HG02588 (cell line): ENCODE data around the gene SIRT7.
A peak's percentile ranks its signal among the peaks of the same experiment; 100 is the strongest.

Source experiments
- ATAC-seq: cut with Tn5 transposase; IDR thresholded peaks from one replicate; pipeline ENCODE4 v1.9.1; 2021; ENCODE audit warnings: mild to moderate bottlenecking, moderate library complexity; ENCODE audit not compliant: unreplicated experiment

The SIRT7 gene

DNA sequence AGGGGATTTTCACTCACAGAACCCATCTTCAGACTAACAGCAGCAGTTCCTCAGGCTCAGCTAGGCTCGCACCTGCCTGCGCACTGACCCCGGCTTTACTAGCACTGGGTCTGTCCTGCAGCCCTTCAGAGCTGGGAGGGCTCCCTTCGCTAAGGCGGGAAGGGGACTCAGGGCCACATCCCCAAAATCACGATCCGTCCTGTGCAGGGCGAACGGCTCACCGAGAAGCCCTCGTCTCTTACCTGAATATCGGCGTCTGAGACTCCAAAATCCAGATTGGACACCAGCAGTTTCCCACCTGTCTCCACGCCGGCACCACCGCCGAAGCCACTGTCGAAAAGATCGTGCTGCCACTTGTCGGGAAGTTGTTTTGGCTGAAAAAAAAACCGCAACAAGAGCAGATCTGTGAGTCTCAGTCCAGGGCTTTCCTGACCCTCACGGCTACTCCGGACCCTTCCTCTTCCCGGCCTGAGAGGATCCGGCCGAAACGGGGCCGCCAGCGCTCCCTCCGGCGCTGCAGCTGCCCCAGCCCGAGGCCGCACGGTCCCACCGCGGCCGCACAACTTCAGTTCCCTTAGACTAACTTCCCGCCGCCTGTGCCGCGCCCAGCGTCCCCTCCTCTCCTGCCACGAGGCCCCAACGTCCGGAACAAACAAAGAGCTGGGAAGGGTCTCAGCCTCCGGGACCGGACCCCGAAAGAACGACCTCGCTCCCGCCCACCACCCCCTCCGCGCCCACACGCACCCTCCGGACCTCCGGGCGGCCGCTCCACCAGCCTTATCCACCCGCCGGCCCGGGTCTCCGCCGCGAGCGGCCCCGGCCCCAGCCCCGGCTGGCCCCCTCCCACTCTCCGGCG, 27.3 kb downstream of the SIRT7 start:
- ATAC-seq = no peak

DNA sequence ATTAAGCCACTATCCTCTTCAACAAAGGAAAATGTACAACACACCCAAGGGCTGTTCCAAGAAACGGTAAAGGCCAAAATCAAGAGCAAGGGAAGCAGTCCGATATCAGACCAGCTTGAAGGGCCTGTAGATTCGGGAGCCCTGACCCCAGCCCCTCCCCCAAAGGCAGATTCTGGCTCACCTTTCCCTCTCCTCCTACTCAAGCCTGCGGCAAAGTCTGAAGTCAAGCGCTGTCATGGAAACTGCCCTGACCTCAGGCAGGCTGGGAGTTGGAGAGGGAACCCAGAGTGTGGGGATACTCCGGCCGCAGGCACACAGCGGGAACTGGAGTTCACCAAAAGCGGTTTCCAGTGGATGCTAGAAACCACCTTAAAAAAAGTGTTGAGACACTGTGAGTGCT, 28.4 kb downstream of the SIRT7 start:
- ATAC-seq = no peak

DNA sequence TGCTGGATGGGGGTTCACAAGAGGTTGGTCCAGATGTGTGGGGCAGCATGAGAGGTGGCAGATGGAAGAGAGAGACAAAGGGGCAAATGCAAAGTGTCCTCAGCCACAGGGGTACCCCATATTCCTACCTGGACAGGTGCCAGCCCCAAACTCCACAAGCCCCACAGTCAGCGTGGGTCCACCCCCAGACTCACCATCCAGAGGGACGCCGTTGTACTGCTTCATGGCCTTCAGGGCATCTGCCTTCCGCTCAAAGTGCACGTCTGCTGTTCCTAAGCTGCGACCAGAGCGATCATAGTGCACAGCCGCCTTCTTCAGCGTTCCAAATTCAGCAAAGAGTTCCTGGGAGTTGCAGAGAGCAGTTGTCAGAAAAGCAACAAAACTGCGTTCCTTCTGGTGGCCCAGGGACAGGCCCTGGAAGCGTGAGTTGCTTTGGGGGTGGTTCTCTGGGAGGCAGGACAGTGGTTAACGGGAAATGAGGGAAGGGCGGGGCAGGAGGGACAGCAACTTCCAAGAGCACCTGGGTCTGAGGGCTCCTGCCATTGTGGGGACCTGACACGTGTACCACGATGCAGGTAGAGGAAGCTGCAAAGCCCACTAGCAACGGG, 28.9 kb downstream of the SIRT7 start:
- ATAC-seq = no peak

DNA sequence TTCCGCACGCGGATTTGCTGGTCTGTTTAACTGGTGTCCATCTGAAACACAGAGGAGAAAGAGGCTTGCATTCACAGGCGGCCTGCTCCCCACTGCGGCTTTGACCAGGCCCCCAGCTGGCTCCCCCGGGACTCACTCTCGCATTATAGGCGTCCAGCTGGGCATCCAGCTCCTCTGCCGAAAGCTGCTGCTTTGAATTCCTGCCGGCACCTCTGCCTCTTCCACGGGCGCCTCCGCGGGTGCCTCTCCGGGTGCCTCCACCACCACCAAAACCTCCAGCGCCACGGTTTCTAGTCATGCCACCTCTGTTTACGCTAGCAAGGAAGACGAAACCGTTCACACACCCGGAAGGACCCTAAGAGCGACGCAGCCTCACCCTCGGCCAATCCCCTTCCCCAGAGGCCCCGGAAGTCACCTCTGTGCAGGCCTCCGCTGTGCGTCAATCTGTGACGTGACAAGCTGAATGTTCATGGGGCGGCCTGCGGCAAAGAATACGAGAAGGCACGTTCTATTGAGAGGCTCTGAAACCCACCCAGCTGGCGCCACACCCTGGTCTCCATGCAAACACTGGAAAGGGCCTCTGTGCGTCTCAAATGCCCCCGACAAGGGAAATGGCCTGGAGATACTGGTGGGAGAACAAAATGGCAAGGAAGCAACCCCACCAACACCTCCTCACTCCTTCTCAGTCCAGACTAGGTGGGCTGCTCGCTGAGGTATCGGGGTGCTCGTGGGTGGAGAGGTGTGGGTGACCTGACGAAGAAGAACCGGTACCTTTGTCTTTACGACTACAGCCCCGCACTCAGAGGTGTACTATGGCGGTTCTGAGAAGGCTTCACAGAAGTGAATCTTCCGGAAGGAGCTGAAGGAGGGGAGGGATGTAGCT, 29.6 kb downstream of the SIRT7 start:
- no peak for ATAC-seq

DNA sequence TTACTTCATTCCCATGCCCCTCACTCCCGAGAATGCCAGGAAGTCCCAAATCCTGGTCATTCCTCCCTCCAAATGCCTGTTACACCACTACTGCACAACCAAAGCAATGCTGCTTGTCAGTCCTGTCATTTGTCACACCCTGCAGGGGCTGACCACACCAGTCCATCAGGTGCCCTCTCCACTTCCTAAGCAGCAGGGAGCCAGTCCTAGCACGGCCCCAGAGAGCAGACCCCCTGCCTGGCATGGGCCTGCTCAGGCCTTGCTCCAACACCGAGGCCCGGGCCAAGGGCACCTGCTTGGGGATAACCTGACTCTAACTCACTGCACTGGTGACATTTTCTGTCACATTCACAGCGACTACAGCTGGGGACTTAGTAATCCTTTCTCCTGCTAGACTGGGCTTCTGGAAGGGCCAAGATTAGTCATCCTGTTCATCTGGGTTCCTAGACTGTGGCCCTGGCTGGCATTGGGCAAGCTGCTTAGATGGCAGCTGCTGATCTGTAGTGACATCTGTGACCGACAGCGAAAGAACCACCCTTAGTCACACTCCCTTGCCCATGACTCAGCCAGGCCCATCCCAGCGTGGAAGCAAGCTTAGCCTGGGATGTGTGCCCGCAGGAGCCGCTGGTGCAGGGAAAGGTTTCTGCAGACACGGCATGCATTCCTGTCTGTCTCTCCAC, 32.0 kb downstream of the SIRT7 start:
- no peak for ATAC-seq

DNA sequence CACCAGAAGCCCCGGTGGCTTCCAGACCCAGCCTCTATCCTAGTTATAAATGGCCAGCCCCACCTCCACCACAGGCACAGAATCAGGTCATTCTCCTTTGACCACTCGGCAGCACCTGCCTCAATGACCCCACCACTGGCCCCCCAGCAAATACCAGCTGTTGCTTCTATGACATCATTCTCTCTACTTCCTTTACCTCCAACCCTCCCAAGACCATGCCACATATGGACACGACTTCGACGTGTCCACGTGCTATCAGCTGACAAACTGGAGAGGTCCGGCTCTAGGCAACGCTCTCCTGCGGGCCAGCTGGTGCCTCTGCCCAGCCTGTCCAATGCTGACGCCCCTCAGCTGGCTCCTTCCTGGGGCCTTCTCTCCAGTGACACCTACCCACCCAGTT, 32.5 kb downstream of the SIRT7 start:
- ATAC-seq = no peak

DNA sequence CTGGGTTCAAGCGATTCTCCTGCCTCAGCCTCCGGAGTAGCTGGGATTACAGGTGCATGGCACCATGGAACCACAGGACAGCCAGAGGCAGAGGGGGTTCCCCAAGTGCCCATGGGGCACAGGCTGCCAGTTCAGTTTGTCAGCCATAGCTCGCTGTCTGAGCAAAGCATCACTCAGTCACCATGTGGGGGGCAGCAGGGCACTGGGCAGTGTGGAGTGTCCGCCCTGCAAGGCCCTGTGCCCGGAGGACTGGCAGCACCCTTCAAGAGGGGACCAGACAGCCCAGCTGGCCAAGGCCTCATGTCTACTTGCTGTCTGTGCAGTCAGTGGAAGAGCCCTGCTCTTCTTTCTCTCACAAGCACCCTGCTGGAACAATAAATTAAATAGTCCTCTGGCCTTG, 33.0 kb downstream of the SIRT7 start:
- no peak for ATAC-seq

DNA sequence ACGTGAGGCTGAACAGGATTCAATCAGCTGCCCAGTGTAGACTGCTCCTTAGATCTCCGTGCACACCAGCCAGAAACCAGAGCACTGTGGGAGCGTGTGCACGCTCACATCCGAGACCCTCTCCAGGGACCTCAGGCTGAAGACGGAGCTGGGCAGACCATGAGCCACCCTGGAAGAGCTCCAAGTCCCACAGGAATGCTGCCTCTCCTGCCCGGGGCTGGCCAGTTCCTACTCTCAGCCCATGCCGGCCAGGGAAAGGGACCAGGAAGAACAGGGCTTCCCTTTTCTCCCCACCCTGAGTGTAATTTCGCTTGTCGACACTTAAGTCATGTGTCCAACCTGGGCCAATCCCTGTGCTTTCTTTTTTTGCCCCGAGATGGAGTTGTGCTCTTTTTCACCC, 33.5 kb downstream of the SIRT7 start:
- no peak for ATAC-seq

DNA sequence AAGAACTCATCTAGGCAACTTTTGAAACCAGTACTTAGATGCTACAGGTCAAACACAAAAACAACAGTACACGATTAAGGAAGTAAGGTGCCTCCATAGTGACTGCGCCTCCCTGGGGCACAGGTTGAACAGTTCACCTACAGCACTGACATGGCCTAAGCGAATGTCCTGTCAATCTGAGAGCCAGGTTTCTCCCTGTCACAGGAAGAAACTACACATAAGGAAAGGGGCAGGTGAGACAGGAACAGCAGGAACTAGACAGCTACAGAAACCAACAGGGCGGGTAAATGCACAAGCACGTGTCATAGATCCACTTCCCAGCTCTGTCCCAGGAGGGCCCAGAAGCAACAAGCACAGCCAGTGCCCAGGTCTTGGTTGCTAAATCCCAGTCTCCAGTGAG, 38.9 kb downstream of the SIRT7 start:
- ATAC-seq = no peak

DNA sequence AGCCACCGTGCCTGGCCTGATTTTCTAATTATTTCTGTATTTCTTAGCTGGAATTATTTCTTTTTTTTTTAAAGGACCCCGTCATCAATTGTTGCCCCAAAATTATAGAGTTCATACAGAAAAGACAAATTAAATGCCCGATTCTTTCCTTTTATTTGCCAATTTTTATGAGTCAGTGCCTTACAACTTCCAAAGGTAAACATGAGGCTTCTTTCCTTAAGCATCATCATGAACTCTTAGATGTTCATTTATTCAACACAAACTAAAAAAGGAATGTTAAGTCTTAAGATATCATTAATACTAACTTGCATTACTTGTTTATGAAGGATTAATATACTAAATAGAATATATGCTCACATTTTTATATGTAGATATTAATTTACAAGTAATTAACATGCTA, 39.7 kb downstream of the SIRT7 start:
- no peak for ATAC-seq

DNA sequence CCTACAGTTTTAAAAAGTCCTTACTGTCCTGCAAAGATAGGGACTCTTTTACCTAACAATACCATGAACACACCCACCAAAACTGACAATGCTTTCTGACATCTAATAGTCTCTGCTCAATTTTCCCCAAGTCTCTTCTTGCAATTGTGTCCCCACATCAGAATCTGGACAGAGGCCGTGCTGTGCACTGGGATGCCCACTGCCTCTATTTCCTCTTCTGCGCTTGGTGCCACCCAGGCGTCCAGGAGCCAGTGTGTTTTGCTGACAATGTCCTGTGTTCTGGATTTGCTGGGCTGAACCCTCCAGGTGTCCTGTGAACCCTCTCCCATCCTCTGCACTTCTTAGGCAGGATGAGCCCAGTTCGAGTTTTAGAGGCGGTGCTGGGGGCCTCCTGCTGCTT, 40.4 kb downstream of the SIRT7 start:
- ATAC-seq = no peak

DNA sequence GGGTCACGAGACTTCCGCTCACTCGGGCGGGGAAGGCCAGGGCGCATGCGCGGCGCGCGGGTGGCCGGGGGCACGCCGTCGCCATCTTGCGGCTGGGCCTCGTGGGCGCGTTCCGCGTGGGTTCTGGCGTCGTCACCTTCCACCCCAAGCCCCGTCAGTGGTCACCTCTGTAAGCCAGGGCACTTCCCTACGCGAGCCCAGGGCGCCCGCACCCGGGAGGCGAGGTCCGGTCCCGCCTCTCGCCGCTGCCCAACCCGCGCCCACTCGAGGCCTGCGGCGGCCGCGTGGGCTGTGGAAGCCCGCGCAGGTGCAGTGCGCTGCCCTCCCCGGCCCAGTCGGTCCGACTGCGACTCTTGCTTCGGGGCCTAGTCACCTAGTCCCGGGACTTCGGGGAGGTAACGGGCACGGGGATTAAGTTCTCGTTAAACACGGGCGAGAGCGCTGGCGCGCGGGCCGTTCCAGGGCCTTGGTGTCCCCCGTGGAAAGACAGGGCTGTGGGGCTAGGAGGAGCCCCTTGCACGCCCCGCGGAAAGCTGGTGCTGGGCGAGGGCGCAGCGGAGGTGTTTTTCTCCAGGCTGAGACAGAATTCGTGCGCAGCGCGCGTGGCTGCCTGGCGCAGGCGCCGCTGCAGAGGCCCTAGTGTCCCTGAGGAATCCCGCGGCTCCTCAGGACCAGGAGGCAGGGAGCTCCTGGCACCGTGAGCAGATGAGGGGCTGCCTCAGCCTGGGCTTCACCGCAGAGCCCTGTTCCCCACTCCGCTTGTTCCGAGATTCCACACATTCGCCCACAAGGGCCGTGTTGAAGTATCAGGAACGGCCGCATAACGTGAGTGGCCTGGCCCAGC, 46.4 kb downstream of the SIRT7 start:
- peak; percentile 49 for ATAC-seq

DNA sequence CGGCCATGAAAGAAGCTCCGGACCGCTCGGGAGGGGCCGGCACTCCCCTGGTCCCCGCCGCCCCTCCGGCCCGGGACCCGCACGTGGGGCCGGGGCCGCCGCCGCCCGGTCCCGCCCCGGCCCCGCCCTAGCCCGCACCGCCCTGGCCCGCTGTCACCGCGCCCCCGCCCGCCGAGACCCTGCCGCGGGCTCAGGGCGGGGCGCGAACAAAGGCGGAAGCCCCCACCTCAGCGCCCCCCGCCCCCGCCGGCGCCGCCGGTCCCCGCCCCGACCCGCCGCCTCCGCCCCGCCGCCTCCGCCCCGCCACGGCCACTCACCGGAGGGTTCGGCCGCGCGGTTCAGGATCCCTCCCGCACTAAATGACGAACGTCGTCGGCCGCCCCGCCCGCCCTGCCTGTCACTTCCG, 47.0 kb downstream of the SIRT7 start, which contains the start of gene ARHGDIA:
Gene ARHGDIA, minus strand, starts transcription at position 357 of the 406 bp plus-strand sequence. CDS start 1,407 bp downstream, outside the sequence.
- ATAC-seq = peak; percentile 19

DNA sequence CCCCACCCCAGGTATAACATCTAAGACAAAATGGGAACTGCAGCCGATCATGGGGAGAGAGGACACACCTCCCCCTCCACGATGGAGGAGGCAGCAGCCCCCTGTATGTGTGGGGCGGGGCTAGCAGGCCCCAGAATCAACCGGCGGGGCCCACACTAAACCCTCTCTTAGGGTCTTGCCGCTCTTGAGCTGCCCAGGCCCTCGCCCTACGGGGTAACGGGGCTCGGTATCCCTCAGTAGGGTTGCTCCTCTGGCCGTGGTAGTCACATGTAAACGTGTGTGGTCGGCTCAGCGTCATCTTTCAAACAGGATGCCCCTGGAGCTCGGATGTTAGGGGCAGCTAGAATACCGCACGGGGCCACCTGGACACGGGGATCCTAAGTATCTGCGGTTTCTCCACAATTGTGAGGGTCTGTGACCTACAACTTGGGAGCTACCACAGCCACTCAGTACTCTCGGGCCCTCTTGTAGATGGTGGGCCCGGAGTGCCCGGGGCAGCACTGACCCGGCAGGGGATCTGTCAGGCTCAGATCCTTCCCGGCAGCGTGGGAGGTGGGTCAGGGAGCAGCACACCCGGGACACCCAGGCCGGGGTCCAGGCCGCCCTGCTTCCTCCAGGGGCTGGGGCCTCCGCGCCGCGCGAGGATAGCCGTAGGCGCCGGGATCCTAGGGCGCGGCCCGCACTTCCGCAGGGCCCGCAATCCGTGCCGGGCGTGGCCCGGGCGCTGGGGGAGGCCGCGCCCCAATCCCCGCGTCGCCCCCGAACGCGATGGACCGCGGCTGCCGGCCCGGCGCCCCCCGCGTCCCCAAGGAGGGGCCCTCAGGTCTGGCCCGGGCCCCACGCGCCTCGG, 47.6 kb downstream of the SIRT7 start:
- ATAC-seq = peak; percentile 6

DNA sequence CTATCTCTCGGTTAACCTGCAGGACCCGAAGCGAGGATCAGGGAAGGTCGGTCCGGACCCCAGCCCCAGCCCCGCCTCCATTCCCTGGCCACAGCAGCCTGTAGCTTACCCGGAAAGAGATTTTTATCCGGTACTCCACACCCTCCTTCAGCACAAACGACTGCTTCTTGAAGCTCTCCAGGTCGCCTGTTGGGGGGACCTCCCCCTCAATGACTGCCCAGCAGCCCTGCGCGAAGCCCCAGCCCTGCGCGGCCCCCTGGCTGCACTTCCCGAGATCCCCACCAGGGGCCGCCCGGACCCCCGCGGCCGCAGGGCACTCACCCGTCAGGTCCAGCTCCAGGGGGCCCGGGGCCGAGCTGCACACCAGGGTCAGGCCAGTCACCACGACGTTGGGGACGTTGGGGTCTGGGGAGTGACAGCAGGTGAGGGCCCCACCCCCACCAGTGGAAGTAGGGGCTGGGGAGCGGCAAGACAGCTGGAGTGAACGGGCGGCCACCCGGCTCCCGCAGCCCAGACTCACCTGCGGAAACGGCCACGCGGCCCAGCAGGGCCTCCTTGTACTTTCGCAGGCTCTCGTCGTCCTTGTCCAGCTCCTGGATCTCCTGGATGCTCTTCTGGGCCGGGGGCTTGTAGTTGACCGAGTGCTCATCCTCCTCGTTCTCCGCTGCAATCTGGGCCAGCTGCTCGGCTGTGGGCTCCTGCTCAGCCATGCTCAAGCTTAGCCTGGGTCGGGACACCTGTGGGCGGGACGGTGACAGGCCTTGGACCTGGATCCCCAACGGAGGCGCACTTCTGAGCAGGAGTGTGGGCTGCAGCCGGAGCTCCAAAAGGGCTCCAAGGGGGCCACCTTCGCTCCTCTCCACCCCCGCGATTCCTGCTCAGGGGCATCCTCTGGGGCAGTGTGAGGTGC, 48.5 kb downstream of the SIRT7 start:
- no peak for ATAC-seq

DNA sequence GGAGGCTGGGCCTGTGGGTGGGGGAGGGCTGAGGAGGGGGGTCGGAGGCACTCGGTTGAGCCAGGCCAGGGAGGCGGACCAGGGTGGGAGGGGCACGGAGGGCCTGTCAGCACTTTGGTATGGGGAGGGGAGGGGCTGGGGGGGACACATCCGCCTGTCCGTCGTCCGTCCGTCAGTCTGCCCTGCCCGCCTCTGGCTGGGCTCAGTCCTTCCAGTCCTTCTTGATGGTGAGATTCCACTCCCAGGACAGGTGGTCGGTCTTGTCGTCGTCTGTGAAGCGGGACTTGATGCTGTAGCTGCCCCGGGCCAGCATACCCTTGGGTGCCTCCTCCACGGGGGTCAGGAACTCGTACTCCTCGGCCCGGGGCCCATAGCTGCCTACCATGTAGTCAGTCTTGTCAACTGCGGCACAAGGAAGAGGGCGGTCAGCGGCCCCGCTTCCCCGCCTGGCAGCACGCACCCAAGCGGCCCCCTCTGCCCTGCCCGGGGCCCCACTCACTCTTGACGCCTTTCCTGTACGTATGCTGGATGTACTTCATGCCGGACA, 49.2 kb downstream of the SIRT7 start:
- no peak for ATAC-seq

DNA sequence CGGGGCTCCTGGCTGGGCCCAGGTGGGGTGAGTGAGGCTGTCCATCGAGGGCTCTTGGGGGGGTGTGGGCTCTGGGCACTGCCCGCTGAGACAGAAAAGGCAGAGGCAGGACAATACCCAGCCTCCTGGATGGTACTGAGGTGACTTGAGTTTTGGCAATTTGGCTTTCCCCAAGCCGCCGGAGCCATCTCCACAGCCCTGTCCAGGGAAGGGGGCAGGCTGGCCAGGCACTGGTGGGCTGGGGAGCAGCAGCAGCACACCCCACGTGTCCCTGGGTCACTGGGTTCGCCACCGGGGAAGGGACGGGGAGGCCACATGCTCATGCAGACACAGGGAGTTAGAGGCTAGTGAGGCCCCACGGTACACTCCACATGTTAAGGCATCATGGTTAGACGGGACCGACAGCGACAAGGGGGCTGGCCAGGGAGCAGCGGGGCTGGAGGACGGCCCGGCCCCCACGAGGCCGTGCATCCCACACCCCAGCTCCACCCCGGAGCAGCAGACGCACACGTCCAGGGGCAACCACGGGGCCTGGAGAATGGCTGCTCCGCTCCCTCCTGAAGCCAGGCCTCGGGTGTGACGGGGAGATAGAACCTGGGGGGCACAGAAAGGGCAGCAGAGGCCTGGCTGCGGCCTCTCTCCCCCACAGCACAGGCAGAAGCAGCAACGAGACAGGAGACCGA, 49.8 kb downstream of the SIRT7 start:
- ATAC-seq = no peak
